HepG2 (cell line): ENCODE measurements around the gene SPAG9. TPM values are rescaled to one million over a fixed set of nuclear protein-coding genes. Genes with fewer than 3 reads are reported as not detected.

ENCODE experiments used
- ADNP ChIP-seq: sonication (generic); formaldehyde crosslinking; IDR thresholded peaks from 2 replicates; pipeline ENCODE4 v1.4.0; 2020; ENCODE audit warnings: missing genetic modification reagents
- AKAP8 ChIP-seq: sonication (generic); formaldehyde crosslinking; IDR thresholded peaks from 2 replicates; pipeline ENCODE4 v1.5.1; 2020; ENCODE audit warnings: mild to moderate bottlenecking, missing genetic modification reagents
- ARID2 ChIP-seq: sonication (generic); formaldehyde crosslinking; IDR thresholded peaks from 2 replicates; pipeline ENCODE4 v1.8.1; 2022; ENCODE audit warnings: mild to moderate bottlenecking, missing genetic modification reagents, borderline replicate concordance
- ARID4A ChIP-seq: sonication (generic); formaldehyde crosslinking; IDR thresholded peaks from 2 replicates; pipeline ENCODE4 v1.5.0; 2020; ENCODE audit warnings: mild to moderate bottlenecking, missing genetic modification reagents, borderline replicate concordance
- CBX2 ChIP-seq, 2 experiments: fragments of 200-600 bp in 1 of 2; sonication (generic); formaldehyde crosslinking in 1 of 2; IDR thresholded peaks; 2 replicates each; pipeline versions ENCODE4 v1.7.0 to v1.8.1; 2018 to 2022; ENCODE audit warnings: low read depth in 2 of 2, low read length in 1 of 2, mild to moderate bottlenecking in 1 of 2, missing genetic modification reagents in 1 of 2
- CTCF ChIP-seq: sonication (generic); formaldehyde crosslinking; IDR thresholded peaks from 2 replicates; pipeline ENCODE4 v1.5.0; 2020; ENCODE audit warnings: mild to moderate bottlenecking, missing genetic modification reagents, moderate library complexity
- GTF2F1 ChIP-seq: fragments of 150-350 bp; IDR thresholded peaks from 2 replicates; pipeline ENCODE4 v1.6.1; 2014; ENCODE audit warnings: low read length
- JUN ChIP-seq: sonication (generic); formaldehyde crosslinking; IDR thresholded peaks from 2 replicates; pipeline ENCODE4 v1.4.0; 2020; ENCODE audit warnings: mild to moderate bottlenecking, missing genetic modification reagents
- MAFF ChIP-seq: IDR thresholded peaks from 2 replicates; pipeline ENCODE4 v1.6.1; 2011; ENCODE audit warnings: low read depth, low read length, improper control_type of control experiment
- MED8 ChIP-seq: sonication (generic); formaldehyde crosslinking; IDR thresholded peaks from 2 replicates; pipeline ENCODE4 v1.8.1; 2023; ENCODE audit warnings: mild to moderate bottlenecking, missing genetic modification reagents; ENCODE audit not compliant: insufficient replicate concordance
- NAIF1 ChIP-seq: sonication (generic); formaldehyde crosslinking; IDR thresholded peaks from 2 replicates; pipeline ENCODE4 v1.5.0; 2020; ENCODE audit warnings: mild to moderate bottlenecking, missing genetic modification reagents, borderline replicate concordance
- NFKB2 ChIP-seq: sonication (generic); formaldehyde crosslinking; IDR thresholded peaks from 2 replicates; pipeline ENCODE4 v1.4.0; 2020; ENCODE audit warnings: missing genetic modification reagents, borderline replicate concordance
- RXRB ChIP-seq: IDR thresholded peaks from 2 replicates; pipeline ENCODE4 v1.6.1; 2016; ENCODE audit warnings: borderline replicate concordance, missing genetic modification reagents, missing compliant biosample characterization
- SMAD9 ChIP-seq: sonication (generic); formaldehyde crosslinking; IDR thresholded peaks from 2 replicates; pipeline ENCODE4 v1.5.1; 2020; ENCODE audit warnings: mild to moderate bottlenecking, missing genetic modification reagents
- STAT6 ChIP-seq: sonication (generic); formaldehyde crosslinking; IDR thresholded peaks from 2 replicates; pipeline ENCODE4 v1.4.0; 2020; ENCODE audit warnings: missing genetic modification reagents, mild to moderate bottlenecking, borderline replicate concordance
- ZNF256 ChIP-seq: sonication (generic); formaldehyde crosslinking; conservative IDR thresholded peaks from 2 replicates; pipeline ENCODE4 v1.4.0; 2020; ENCODE audit warnings: missing genetic modification reagents
- ZNF317 ChIP-seq: sonication (generic); formaldehyde crosslinking; IDR thresholded peaks from 2 replicates; pipeline ENCODE4 v1.5.0; 2020; ENCODE audit warnings: mild to moderate bottlenecking, missing genetic modification reagents
- ZNF768 ChIP-seq: sonication (generic); formaldehyde crosslinking; IDR thresholded peaks from 2 replicates; pipeline ENCODE4 v1.4.0; 2020; ENCODE audit warnings: missing genetic modification reagents
- ZSCAN9 ChIP-seq: IDR thresholded peaks from 2 replicates; pipeline ENCODE4 v1.6.1; 2016; ENCODE audit warnings: borderline replicate concordance
- ZZZ3 ChIP-seq: sonication (generic); formaldehyde crosslinking; IDR thresholded peaks from 2 replicates; pipeline ENCODE4 v1.4.0; 2020; ENCODE audit warnings: missing genetic modification reagents, mild to moderate bottlenecking, borderline replicate concordance
- polyA plus RNA-seq, 8 experiments: library from polyadenylated mRNA; depleted of rRNA in 3 of 8; stranded (reverse) in 7 of 8; unstranded in 1 of 8; fragments of >200 nt; fragmentation: Illumina TruSeq in 4 of 8; extraction: Trizol in 4 of 8; gene quantifications; 2 replicates each; pipeline versions ENCODE4 v1.2.1 to v1.2.3, GENCODE V29; 2011 to 2016; ENCODE audit warnings: low read depth in 4 of 8, missing spikeins in 1 of 8, mixed read lengths in 1 of 8; ENCODE audit not compliant: insufficient read depth in 1 of 8
- total RNA-seq, 5 experiments: library from RNA; depleted of rRNA; stranded (reverse); fragments of >200 nt; fragmentation: Illumina TruSeq; extraction: Trizol; gene quantifications; 2 replicates each; pipeline ENCODE4 v1.2.3, GENCODE V29; 2016; ENCODE audit warnings: low read depth in 1 of 5

Gene SPAG9
- total and polyA plus RNA-seq, 2 of the 13 experiments (the other 11 are each of a cell fraction or from before 2014, with no cell fraction given) = 43.2 to 78.6 TPM

GRCh38 chr17:51165680-51166197, 45.1 kb upstream of the SPAG9 start (continued):
- TF ChIP-seq CTCF (CRISPR knock-in tag) = no peak
- no peak for TF ChIP-seq ZSCAN9 (CRISPR knock-in tag)
- TF ChIP-seq STAT6 (CRISPR knock-in tag) = no peak
- no peak for TF ChIP-seq ZNF317
- TF ChIP-seq CBX2 (IDR thresholded peaks at IDR 0.05; ENCODE audit: low read depth, low read length) = no peak
- no peak for TF ChIP-seq CBX2 (CRISPR knock-in tag; IDR thresholded peaks at IDR 0.05; ENCODE audit: low read depth)
- no peak for TF ChIP-seq SMAD9 (CRISPR knock-in tag)
- TF ChIP-seq ZZZ3 (CRISPR knock-in tag) = no peak
- TF ChIP-seq NAIF1 (CRISPR knock-in tag) = no peak
- TF ChIP-seq ZNF768 (CRISPR knock-in tag) = no peak
- TF ChIP-seq RXRB (CRISPR knock-in tag) = no peak
- no peak for TF ChIP-seq ARID2 (CRISPR knock-in tag)
- TF ChIP-seq NFKB2 (CRISPR knock-in tag) = no peak
- no peak for TF ChIP-seq MED8 (CRISPR knock-in tag)
- TF ChIP-seq ZNF256 (CRISPR knock-in tag) = no peak
- TF ChIP-seq ARID4A (CRISPR knock-in tag) = no peak
- no peak for TF ChIP-seq AKAP8 (CRISPR knock-in tag)
- TF ChIP-seq JUN (CRISPR knock-in tag) = no peak
- no peak for TF ChIP-seq GTF2F1
- TF ChIP-seq ADNP (CRISPR knock-in tag) = no peak
- no peak for TF ChIP-seq MAFF
